Lung (tissue), 12 donors: ENCODE results near the gene LCE2D. TPM values are rescaled to one million over a fixed set of nuclear protein-coding genes. Genes with fewer than 3 reads are reported as not detected.
"Not testable (repeated sequence)": the region's sequence is repeated elsewhere in the genome, so short reads cannot be mapped to it uniquely, and the experiment has no call there.

Experiments
- ATAC-seq: fragments of 200-7000 bp; cut with Tn5 transposase; one replicate; pipeline ENCODE4 v1.9.1; 2020; ENCODE audit warnings: moderate number of reproducible peaks; ENCODE audit not compliant: insufficient read depth, low FRiP score
- DNase-seq, 3 donors: peaks; one replicate each; pipeline ENCODE4 v3.0.0-alpha.2; 2013 to 2017
- H3K27ac ChIP-seq, 2 donors: one replicate each; pipeline ENCODE4 v1.5.1; 2013; ENCODE audit warnings: mild to moderate bottlenecking in 2 of 2, moderate library complexity in 2 of 2, control low read depth in 1 of 2, inconsistent platforms in 1 of 2, low read depth in 1 of 2, low read length in 1 of 2
- H3K27me3 ChIP-seq, 3 donors: one replicate each; pipeline ENCODE4 v1.5.1; 2013; ENCODE audit warnings: low read length in 2 of 3; ENCODE audit not compliant: control insufficient read depth in 3 of 3, insufficient read depth in 3 of 3
- H3K36me3 ChIP-seq, 4 donors: one replicate each; pipeline ENCODE4 v1.5.1; 2013; ENCODE audit warnings: low read length in 4 of 4, mild to moderate bottlenecking in 1 of 4, moderate library complexity in 1 of 4; ENCODE audit not compliant: control insufficient read depth in 4 of 4, insufficient read depth in 4 of 4
- H3K4me1 ChIP-seq, 5 donors: one replicate each; pipeline ENCODE4 v1.5.1; 2013; ENCODE audit warnings: low read length in 5 of 5, mild to moderate bottlenecking in 2 of 5, moderate library complexity in 1 of 5; ENCODE audit not compliant: control insufficient read depth in 5 of 5, insufficient read depth in 5 of 5
- H3K4me3 ChIP-seq: one replicate; pipeline ENCODE4 v1.5.1; 2013; ENCODE audit warnings: mild to moderate bottlenecking, control low read depth, moderate library complexity
- H3K9ac ChIP-seq, 2 donors: one replicate each; pipeline ENCODE4 v1.5.1; 2013; ENCODE audit warnings: low read length in 2 of 2, control low read depth in 1 of 2; ENCODE audit not compliant: insufficient read depth in 1 of 2
- H3K9me3 ChIP-seq, 4 donors: one replicate each; pipeline ENCODE4 v1.5.1; 2013; ENCODE audit warnings: low read length in 3 of 4, mild to moderate bottlenecking in 1 of 4, moderate library complexity in 1 of 4; ENCODE audit not compliant: control insufficient read depth in 4 of 4, insufficient read depth in 3 of 4
- CTCF ChIP-seq: IDR thresholded peaks from 2 replicates; pipeline ENCODE4 v1.5.1; 2012; ENCODE audit warnings: mild to moderate bottlenecking; ENCODE audit errors: control extremely low read depth, extremely low read depth
- WGBS, 2 donors: extraction: QIAGEN DNeasy Blood & Tissue Kit; methylation state at CpG; one replicate each; pipeline ENCODE4 v1.1.7; 2013; 5-methylcytosine and 5-hydroxymethylcytosine counted together
- polyA plus RNA-seq, 2 donors: library from polyadenylated mRNA; stranded (reverse); fragments of 200-250 nt; gene quantifications; one replicate each; pipeline ENCODE4 v1.2.1, GENCODE V29; 2013
- total RNA-seq, 2 donors: library from RNA; depleted of rRNA in 1 of 2; stranded (reverse); fragments of >200 nt in 1 of 2; gene quantifications; one replicate each; pipeline ENCODE4 v1.2.1, GENCODE V29; 2014 to 2021
- donor health status: control.
- donor health status: control.
- donor health status: Bipolar disorder and iron deficiency.
- donor health status: healthy.
- donor health status: DM: yes; HTN: yes; CAD: no.

The LCE2D gene
- total and polyA plus RNA-seq, 4 donors, result not detected

- no peaks in the 10 kb centered on the region for H3K36me3 ChIP-seq
- H3K4me1 ChIP-seq, result no peaks in the 10 kb centered on the region
- H3K27me3 ChIP-seq, result no peaks in the 10 kb centered on the region
- no peak for TF ChIP-seq CTCF
- DNase-seq (no peak), ATAC-seq (no peak)
- H3K9me3 ChIP-seq, result peaks cover 0 to 4% (median 0%) of the 10 kb centered on the region in 4 donors
- H3K27ac ChIP-seq, result no peak overlapping the region
- H3K9ac ChIP-seq, result no peak overlapping the region
- WGBS, 2 donors, result 58 to 84% methylated on average over 6 of the region's 6 CpGs
- no peak overlapping the region for H3K4me3 ChIP-seq
These were observed 16.3 kb downstream of the LCE2D start for GRCh38 chr1:152679459-152679858.

- Histone ChIP-seq H3K4me1 (no peaks in the 10 kb centered on the region), H3K9ac (no peak overlapping the region), H3K4me3 (no peak overlapping the region), H3K9me3 (peaks cover 0 to 4% (median 0%) of the 10 kb centered on the region in 4 donors), H3K27me3 (no peaks in the 10 kb centered on the region), H3K36me3 (no peaks in the 10 kb centered on the region), H3K27ac (no peak overlapping the region)
- ATAC-seq, result no peak
- DNase-seq, result no peak
- 61 to 63% methylated on average over 2 of the region's 2 CpGs for WGBS, 2 donors
- TF ChIP-seq CTCF, result no peak
These were observed 18.4 kb downstream of the LCE2D start for GRCh38 chr1:152681616-152682015.

GRCh38 chr1:152683846-152684245, 20.7 kb downstream of the LCE2D start:
- H3K27ac ChIP-seq, result no peak overlapping the region
- TF ChIP-seq CTCF, result no peak
- DNase-seq, result no peak
- H3K27me3 ChIP-seq, result no peaks in the 10 kb centered on the region
- ATAC-seq, result no peak
- H3K9ac ChIP-seq, result no peak overlapping the region
- no peaks in the 10 kb centered on the region for H3K4me1 ChIP-seq
- no peak overlapping the region for H3K4me3 ChIP-seq
- peaks cover 0 to 4% (median 0%) of the 10 kb centered on the region in 4 donors for H3K9me3 ChIP-seq
- H3K36me3 ChIP-seq, result no peaks in the 10 kb centered on the region

- H3K36me3 ChIP-seq, H3K9ac ChIP-seq, H3K4me1 ChIP-seq, H3K9me3 ChIP-seq, H3K27ac ChIP-seq, H3K27me3 ChIP-seq, DNase-seq, ATAC-seq, H3K4me3 ChIP-seq: not testable (repeated sequence)
- 69 to 72% methylated on average over 2 to 4 of the region's 4 CpGs for WGBS, 2 donors
These were observed 22.6 kb downstream of the LCE2D start, which contains the start of gene LCE2B for GRCh38 chr1:152685823-152686222. LCE2B (plus strand) TSS chr1:152686123; CDS start chr1:152686844, 721 bp downstream.
